GM23338 (cell line): ENCODE measurements around the gene GARIN3. TPM values are rescaled to one million over a fixed set of nuclear protein-coding genes. Genes with fewer than 3 reads are reported as not detected.
A peak's percentile ranks its signal among the peaks of the same experiment; 100 is the strongest.

Experiments
- ATAC-seq: fragments of 200-7000 bp; cut with Tn5 transposase; 3 replicates; pipeline ENCODE4 v1.9.1; 2020
- DNase-seq: peaks from one replicate; pipeline ENCODE4 v3.0.0-alpha.2; 2015; ENCODE audit warnings: low spot score
- H2AFZ ChIP-seq: fragments of 200-600 bp; sonication (generic); 2 replicates; pipeline ENCODE4 v1.8.0; 2016; ENCODE audit warnings: antibody characterized with exemption, mild to moderate bottlenecking, moderate library complexity
- H3F3A ChIP-seq: fragments of 200-600 bp; sonication (generic); replicated peaks from 2 replicates; pipeline ENCODE4 v1.8.0; 2017; ENCODE audit warnings: antibody characterized with exemption, mixed run types, low read depth
- H3K27ac ChIP-seq: fragments of 200-600 bp; sonication (generic); 2 replicates; pipeline ENCODE4 v1.6.1; 2016; ENCODE audit warnings: low read depth
- H3K27me3 ChIP-seq: fragments of 200-600 bp; sonication (generic); 2 replicates; pipeline ENCODE4 v1.8.0; 2016; ENCODE audit warnings: mild to moderate bottlenecking, mixed run types, moderate library complexity; ENCODE audit not compliant: insufficient read depth
- H3K36me3 ChIP-seq: fragments of 200-600 bp; sonication (generic); 2 replicates; pipeline ENCODE4 v1.8.0; 2016; ENCODE audit warnings: mild to moderate bottlenecking; ENCODE audit not compliant: insufficient read depth
- H3K4me1 ChIP-seq: fragments of 200-600 bp; sonication (generic); 2 replicates; pipeline ENCODE4 v1.8.0; 2016; ENCODE audit warnings: mild to moderate bottlenecking, moderate library complexity; ENCODE audit not compliant: insufficient read depth
- H3K4me2 ChIP-seq: fragments of 200-600 bp; sonication (generic); 2 replicates; pipeline ENCODE4 v1.7.1; 2017; ENCODE audit warnings: mixed run types
- H3K4me3 ChIP-seq: fragments of 200-600 bp; sonication (generic); 2 replicates; pipeline ENCODE4 v1.6.1; 2016; ENCODE audit warnings: mixed run types
- H3K79me2 ChIP-seq: fragments of 200-600 bp; sonication (generic); replicated peaks from 2 replicates; pipeline ENCODE4 v1.8.0; 2017; ENCODE audit warnings: mild to moderate bottlenecking; ENCODE audit not compliant: insufficient read depth
- H3K9me2 ChIP-seq: fragments of 200-600 bp; sonication (generic); 2 replicates; pipeline ENCODE4 v1.8.0; 2017; ENCODE audit not compliant: insufficient read depth
- H4K20me1 ChIP-seq: fragments of 200-600 bp; sonication (generic); replicated peaks from 2 replicates; pipeline ENCODE4 v1.8.0; 2017; ENCODE audit warnings: mild to moderate bottlenecking; ENCODE audit not compliant: insufficient read depth
- H3K27ac Mint-ChIP-seq: 2 replicates; pipeline ENCODE4 v1.8.0; 2020; ENCODE audit warnings: inconsistent platforms, mild to moderate bottlenecking, moderate library complexity, mixed read lengths
- H3K27me3 Mint-ChIP-seq: 3 replicates; pipeline ENCODE4 v1.8.0; 2022; ENCODE audit warnings: low read depth, mild to moderate bottlenecking, moderate library complexity, mixed read lengths, inconsistent platforms; ENCODE audit not compliant: insufficient read depth, poor library complexity
- H3K36me3 Mint-ChIP-seq: 3 replicates; pipeline ENCODE4 v1.8.0; 2021; ENCODE audit warnings: low read depth, mild to moderate bottlenecking, inconsistent platforms, moderate library complexity, mixed read lengths
- H3K4me1 Mint-ChIP-seq: 3 replicates; pipeline ENCODE4 v1.8.0; 2020; ENCODE audit warnings: mild to moderate bottlenecking, inconsistent platforms, mixed read lengths
- H3K4me3 Mint-ChIP-seq: 3 replicates; pipeline ENCODE4 v1.8.0; 2021; ENCODE audit warnings: moderate library complexity, mild to moderate bottlenecking, inconsistent platforms, mixed read lengths
- H3K9me3 Mint-ChIP-seq: 3 replicates; pipeline ENCODE4 v1.8.0; 2020; ENCODE audit warnings: moderate library complexity, mild to moderate bottlenecking, inconsistent platforms, mixed read lengths
- CREB1 ChIP-seq: fragments of 250-450 bp; sonication (Bioruptor Pico); IDR thresholded peaks from 2 replicates; pipeline ENCODE4 v1.5.0; 2020; ENCODE audit warnings: low read depth, mild to moderate bottlenecking, moderate library complexity
- CTCF ChIP-seq, 2 experiments: fragments of 200-600 bp in 1 of 2; sonication (generic) in 1 of 2; conservative IDR thresholded peaks; 2 replicates each; pipeline versions ENCODE4 v1.5.1 to v1.6.1; 2016 to 2017; ENCODE audit warnings: antibody characterized with exemption in 2 of 2, low read depth in 2 of 2, mild to moderate bottlenecking in 2 of 2, moderate library complexity in 1 of 2
- ETS1 ChIP-seq: IDR thresholded peaks from 2 replicates; pipeline ENCODE4 v1.6.1; 2016; ENCODE audit warnings: antibody characterized with exemption
- EZH2phosphoT487 ChIP-seq: fragments of 200-600 bp; sonication (generic); IDR thresholded peaks from one replicate; pipeline ENCODE4 v1.8.1; 2018; ENCODE audit warnings: antibody characterized with exemption; ENCODE audit not compliant: unreplicated experiment
- JUNB ChIP-seq: IDR thresholded peaks from one replicate; pipeline ENCODE4 v1.6.1; 2016; ENCODE audit warnings: antibody characterized with exemption; ENCODE audit not compliant: unreplicated experiment
- POLR2AphosphoS5 ChIP-seq: IDR thresholded peaks from 2 replicates; pipeline ENCODE4 v1.6.1; 2016; ENCODE audit warnings: antibody characterized with exemption, low read depth
- STAT1 ChIP-seq: IDR thresholded peaks from one replicate; pipeline ENCODE4 v1.6.1; 2016; ENCODE audit warnings: antibody characterized with exemption; ENCODE audit not compliant: unreplicated experiment
- ZNF114 ChIP-seq: fragments of 250-450 bp; sonication (Bioruptor Pico); IDR thresholded peaks from 2 replicates; pipeline ENCODE4 v1.5.0; 2020; ENCODE audit warnings: mild to moderate bottlenecking, moderate library complexity
- ZNF331 ChIP-seq: fragments of 250-450 bp; sonication (Bioruptor Pico); IDR thresholded peaks from 2 replicates; pipeline ENCODE4 v1.5.0; 2020; ENCODE audit warnings: low read depth, mild to moderate bottlenecking, moderate library complexity
- ZNF462 ChIP-seq: fragments of 250-450 bp; sonication (Bioruptor Pico); IDR thresholded peaks from 2 replicates; pipeline ENCODE4 v1.5.0; 2020; ENCODE audit warnings: mild to moderate bottlenecking, moderate library complexity
- polyA plus RNA-seq: library from polyadenylated mRNA; unstranded; fragments of >200 nt; fragmentation: Nextera tagmentation; extraction: Ambion mirVana; gene quantifications from 2 replicates; pipeline ENCODE4 v1.2.1, GENCODE V29; 2016
- total RNA-seq: library from RNA; depleted of rRNA; stranded (reverse); fragments of >200 nt; shearing (Covaris generic); gene quantifications from 2 replicates; pipeline ENCODE4 v1.2.3, GENCODE V29; 2014

Gene GARIN3
- total and polyA plus RNA-seq, 2 experiments from 2014 or later = not detected

GRCh38 chr5:157142317-157143126, 23.5 kb downstream of the GARIN3 start, which contains the start of gene MED7:
TSS of gene MED7 (minus strand) at chr5:157142865. CDS start at chr5:157139431, 3,434 bp downstream.
- peaks cover 5% of the 10 kb centered on the region for H3K36me3 ChIP-seq
- peak within 1 kb of the TSS; percentile 63 for H3K4me3 ChIP-seq
- H3K27me3 ChIP-seq = no peaks in the 10 kb centered on the region
- H3K9me3 Mint-ChIP-seq = no peaks in the 10 kb centered on the region
- H2AFZ ChIP-seq = peak within 1 kb of the TSS; percentile 26; the same call in 1 of the 2 replicates
- peak; percentile 99 for DNase-seq
- peaks cover 36% of the 10 kb centered on the region for H3K79me2 ChIP-seq
- H3K4me2 ChIP-seq = peak within 1 kb of the TSS; percentile 79
- H3K4me1 Mint-ChIP-seq = peaks cover 7% of the 10 kb centered on the region; the same call in 2 of the 3 replicates
- H3K27ac ChIP-seq = peak within 1 kb of the TSS; percentile 41; the same call in 1 of the 2 replicates
- peak within 1 kb of the TSS; percentile 86 for H3K4me3 Mint-ChIP-seq
- peaks cover 28% of the 10 kb centered on the region for H3K36me3 Mint-ChIP-seq
- TF ChIP-seq ETS1 (peak; percentile 22; the same call in 1 of the 2 replicates), CREB1 (peak; percentile 70), CTCF (conservative IDR thresholded peaks at IDR 0.05; ENCODE audit: low read depth in 2 of 2) (no peak), POLR2AphosphoS5 (peak; percentile 92)
- H4K20me1 ChIP-seq = no peaks in the 10 kb centered on the region
- H3K4me1 ChIP-seq = peaks cover 4% of the 10 kb centered on the region; the same call in 1 of the 2 replicates
- peak; percentile 100 for ATAC-seq
- H3K27me3 Mint-ChIP-seq = peaks cover 5% of the 10 kb centered on the region
- H3F3A ChIP-seq = no peaks in the 10 kb centered on the region
- peak within 1 kb of the TSS; percentile 98 for H3K27ac Mint-ChIP-seq
- no peaks in the 10 kb centered on the region for H3K9me2 ChIP-seq

GRCh38 chr5:157137691-157138090, 28.4 kb downstream of the GARIN3 start:
- Histone ChIP-seq H4K20me1 (0 out of 2 replicates have a peak, but pooled peaks cover 2% of the 10 kb centered on the region), H3K79me2 (peaks cover 36% of the 10 kb centered on the region), H3K4me2 (no peak overlapping the region), H3K27me3 (no peaks in the 10 kb centered on the region), H3K4me3 (no peak overlapping the region), H3F3A (no peaks in the 10 kb centered on the region), H3K36me3 (peaks cover 5% of the 10 kb centered on the region), H2AFZ (no peak overlapping the region), H3K4me1 (no peaks in the 10 kb centered on the region; the same call in 1 of the 2 replicates), H3K27ac (no peak overlapping the region), H3K9me2 (no peaks in the 10 kb centered on the region)
- Mint-ChIP-seq H3K9me3 (no peaks in the 10 kb centered on the region), H3K27ac (no peak overlapping the region), H3K36me3 (peaks cover 35% of the 10 kb centered on the region), H3K4me1 (peaks cover 5% of the 10 kb centered on the region; the same call in 2 of the 3 replicates), H3K27me3 (peaks cover 1% of the 10 kb centered on the region), H3K4me3 (no peak overlapping the region)
- DNase-seq (no peak), ATAC-seq (no peak)
- TF ChIP-seq ZNF462 = no peak
- TF ChIP-seq JUNB = no peak
- TF ChIP-seq EZH2phosphoT487 = no peak
- no peak for TF ChIP-seq ZNF114 (CRISPR knock-in tag)
- no peak for TF ChIP-seq STAT1
- no peak for TF ChIP-seq ETS1
- TF ChIP-seq ZNF331 = no peak
- TF ChIP-seq POLR2AphosphoS5 = no peak
